GM18502 (cell line): ENCODE results near the gene FLT1.

Experiments used
- ATAC-seq: cut with Tn5 transposase; IDR thresholded peaks from one replicate; pipeline ENCODE4 v1.9.1; 2021; ENCODE audit warnings: mild to moderate bottlenecking; ENCODE audit not compliant: unreplicated experiment, poor library complexity

Gene FLT1, protein sequence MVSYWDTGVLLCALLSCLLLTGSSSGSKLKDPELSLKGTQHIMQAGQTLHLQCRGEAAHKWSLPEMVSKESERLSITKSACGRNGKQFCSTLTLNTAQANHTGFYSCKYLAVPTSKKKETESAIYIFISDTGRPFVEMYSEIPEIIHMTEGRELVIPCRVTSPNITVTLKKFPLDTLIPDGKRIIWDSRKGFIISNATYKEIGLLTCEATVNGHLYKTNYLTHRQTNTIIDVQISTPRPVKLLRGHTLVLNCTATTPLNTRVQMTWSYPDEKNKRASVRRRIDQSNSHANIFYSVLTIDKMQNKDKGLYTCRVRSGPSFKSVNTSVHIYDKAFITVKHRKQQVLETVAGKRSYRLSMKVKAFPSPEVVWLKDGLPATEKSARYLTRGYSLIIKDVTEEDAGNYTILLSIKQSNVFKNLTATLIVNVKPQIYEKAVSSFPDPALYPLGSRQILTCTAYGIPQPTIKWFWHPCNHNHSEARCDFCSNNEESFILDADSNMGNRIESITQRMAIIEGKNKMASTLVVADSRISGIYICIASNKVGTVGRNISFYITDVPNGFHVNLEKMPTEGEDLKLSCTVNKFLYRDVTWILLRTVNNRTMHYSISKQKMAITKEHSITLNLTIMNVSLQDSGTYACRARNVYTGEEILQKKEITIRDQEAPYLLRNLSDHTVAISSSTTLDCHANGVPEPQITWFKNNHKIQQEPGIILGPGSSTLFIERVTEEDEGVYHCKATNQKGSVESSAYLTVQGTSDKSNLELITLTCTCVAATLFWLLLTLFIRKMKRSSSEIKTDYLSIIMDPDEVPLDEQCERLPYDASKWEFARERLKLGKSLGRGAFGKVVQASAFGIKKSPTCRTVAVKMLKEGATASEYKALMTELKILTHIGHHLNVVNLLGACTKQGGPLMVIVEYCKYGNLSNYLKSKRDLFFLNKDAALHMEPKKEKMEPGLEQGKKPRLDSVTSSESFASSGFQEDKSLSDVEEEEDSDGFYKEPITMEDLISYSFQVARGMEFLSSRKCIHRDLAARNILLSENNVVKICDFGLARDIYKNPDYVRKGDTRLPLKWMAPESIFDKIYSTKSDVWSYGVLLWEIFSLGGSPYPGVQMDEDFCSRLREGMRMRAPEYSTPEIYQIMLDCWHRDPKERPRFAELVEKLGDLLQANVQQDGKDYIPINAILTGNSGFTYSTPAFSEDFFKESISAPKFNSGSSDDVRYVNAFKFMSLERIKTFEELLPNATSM (N-terminal part only)

GRCh38 chr13:28494778-28495537 is at the start of gene FLT1:
Gene FLT1 (minus strand): TSS chr13:28495128. CDS start chr13:28494843, 285 bp downstream.
- ATAC-seq = no peak

GRCh38 chr13:28544026-28544425 is 49.1 kb upstream of the FLT1 start:
- no peak for ATAC-seq

GRCh38 chr13:28542804-28543203 is 47.9 kb upstream of the FLT1 start:
- ATAC-seq = no peak

DNA sequence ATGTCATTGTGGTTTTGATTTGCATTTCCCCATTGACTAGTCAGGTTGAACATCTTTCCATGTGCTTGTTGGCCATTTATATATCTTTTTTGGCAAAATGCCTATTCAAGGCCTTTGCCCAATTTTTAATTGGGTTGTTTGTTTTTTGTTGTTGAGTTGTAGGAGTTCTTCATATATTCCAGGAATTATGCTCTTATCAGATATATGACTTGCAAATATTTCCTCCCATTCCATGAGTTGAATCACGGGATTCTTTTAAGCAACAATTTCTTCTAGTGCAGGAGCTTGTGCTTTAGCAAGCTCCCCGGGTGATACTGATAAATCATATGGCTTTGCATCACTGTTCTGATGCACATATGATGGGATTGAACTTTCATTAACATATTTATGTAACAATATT is 47.0 kb upstream of the FLT1 start:
- ATAC-seq = no peak

DNA sequence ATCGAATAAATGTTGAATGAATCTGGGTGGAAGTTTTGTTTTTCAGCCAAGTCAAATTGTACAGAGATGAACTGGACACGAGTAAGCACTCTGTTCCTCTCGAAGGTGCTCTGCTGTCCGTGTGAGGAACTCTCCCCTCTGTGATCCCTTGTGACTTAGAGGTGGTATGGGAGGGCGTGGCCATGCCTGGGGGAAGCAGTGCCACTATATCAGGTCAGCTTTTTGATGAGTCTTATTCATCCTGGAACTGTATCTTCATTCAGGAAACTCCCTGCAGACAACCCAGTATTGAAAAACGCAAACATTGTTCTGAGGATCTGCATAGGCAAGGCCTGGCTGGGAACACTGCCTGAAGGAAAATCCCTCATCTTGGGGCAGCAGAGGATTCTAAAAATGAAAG is 45.7 kb upstream of the FLT1 start:
- ATAC-seq = no peak

DNA sequence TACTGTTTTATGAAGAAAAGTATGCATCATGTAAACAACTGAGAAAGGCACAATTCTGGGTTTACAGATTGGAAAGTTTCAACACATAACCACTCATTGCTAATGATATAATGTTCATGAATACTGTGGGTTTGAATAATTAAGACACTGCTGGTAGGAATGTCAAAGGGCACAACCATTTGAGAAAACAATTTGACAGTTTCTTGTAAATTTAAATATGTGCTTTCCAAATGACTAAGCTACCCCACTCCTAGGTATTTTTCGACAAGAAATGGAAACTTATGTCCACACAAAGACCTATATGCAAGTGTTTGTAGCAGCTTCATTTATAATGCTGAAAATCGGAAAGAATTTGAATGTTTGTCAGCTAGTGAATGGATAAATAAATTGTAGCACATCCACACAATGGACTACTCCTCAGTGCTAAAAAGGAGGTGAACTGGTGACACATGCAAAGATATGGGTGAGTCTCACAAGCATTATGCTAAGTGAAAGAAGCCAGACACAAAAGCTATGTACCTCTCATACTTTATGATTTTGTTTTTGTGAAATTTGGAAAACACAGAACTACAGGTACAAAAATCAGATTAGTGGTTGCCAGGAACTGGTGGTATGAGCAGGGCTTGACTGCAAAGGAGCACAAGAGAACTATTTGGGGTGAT is 44.8 kb upstream of the FLT1 start:
- ATAC-seq = no peak

GRCh38 chr13:28538932-28539331 is 44.0 kb upstream of the FLT1 start:
- no peak for ATAC-seq

DNA sequence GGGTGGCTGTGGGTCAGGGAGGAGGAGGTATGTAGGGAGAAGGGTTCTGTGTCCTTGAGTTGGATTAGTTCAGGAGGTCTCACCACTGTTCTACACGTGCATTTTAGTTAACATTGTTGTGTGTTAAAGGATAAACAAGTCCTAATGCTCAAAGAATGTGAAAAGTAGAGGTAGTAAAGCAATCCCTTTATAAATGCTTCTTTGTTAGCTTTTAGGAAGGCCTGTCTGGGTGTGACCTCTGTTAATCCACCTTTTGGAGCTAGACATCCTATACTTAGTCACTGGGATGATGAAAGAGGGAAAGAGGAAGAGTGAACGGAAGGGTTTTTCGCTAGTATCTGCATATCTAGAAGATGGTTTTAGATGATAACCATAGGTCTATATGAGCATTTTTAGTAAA is 42.2 kb upstream of the FLT1 start:
- ATAC-seq = no peak

DNA sequence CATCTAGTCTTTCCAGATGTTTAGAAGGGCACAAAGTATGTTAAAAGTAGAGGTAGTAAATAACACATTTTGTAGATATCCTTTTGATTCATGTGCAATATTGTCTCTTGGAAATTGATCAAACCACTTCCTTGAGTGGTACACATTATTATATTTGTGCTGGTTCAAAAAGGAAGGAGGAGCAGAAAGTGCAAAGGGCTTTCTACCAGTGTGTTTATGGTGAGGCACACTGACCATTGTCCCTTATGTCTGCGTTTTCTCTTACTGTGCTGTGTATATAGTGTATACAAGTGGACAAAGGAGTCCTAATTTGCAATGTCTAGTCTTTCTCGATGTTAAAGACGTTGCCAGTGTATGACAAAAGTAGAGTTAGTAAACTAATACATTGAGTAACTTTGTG is 41.4 kb upstream of the FLT1 start:
- ATAC-seq = no peak

DNA sequence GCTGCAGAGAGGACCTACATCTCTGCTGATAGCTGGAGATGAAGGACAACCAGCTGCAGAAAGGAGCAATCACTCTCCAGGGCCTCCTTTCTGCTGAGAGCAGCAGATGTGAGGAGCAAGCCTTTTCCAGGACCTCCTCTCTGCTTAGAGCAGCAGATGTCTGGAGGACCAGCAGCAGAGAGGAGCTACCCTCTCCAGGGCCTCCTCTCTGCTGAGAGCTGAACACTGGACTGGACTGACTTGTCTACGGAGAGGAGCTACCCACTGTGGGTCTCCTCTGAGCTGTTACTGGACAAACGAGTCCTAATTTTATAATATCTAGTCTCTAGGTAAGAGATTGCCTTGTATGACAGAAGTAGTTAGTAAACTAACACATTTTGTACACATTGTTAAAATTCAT is 40.8 kb upstream of the FLT1 start:
- no peak for ATAC-seq

GRCh38 chr13:28534801-28535200 is 39.9 kb upstream of the FLT1 start:
- ATAC-seq = no peak

DNA sequence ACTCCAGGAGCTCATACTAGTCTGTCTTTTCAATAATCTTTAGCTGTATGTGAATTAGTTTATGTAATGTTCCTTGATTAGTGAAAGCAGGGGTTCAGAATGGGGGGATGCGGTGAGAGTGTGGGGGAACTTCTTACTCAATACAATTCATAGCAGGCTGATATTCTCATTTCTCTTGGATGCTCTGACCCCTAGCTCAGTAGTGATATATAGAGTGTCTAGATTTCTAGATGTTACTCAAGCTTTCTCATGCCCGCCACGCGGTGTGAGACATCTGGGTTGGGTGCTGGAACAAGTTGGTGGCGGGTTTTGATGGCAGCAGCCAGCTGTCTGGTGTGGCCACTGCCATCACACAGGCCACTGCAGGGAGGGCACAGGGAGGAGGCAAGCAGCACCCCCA is 39.3 kb upstream of the FLT1 start:
- no peak for ATAC-seq

GRCh38 chr13:28533441-28534166 is 38.7 kb upstream of the FLT1 start:
- no peak for ATAC-seq

DNA sequence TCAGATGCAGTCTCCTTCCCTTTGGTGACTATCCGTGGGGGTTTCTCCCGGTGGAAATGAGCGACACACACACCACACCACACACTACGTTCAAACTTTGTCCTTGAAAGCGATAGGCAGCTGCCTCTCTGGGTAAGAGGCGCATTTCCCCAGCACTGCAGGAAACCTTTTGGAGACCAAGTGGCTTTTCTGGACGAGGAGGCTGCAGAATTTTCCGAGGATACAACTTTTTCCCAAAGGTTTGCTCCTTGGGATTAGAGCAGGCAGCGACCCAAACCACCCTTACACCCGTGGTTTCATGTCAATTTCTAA is 38.2 kb upstream of the FLT1 start:
- no peak for ATAC-seq

DNA sequence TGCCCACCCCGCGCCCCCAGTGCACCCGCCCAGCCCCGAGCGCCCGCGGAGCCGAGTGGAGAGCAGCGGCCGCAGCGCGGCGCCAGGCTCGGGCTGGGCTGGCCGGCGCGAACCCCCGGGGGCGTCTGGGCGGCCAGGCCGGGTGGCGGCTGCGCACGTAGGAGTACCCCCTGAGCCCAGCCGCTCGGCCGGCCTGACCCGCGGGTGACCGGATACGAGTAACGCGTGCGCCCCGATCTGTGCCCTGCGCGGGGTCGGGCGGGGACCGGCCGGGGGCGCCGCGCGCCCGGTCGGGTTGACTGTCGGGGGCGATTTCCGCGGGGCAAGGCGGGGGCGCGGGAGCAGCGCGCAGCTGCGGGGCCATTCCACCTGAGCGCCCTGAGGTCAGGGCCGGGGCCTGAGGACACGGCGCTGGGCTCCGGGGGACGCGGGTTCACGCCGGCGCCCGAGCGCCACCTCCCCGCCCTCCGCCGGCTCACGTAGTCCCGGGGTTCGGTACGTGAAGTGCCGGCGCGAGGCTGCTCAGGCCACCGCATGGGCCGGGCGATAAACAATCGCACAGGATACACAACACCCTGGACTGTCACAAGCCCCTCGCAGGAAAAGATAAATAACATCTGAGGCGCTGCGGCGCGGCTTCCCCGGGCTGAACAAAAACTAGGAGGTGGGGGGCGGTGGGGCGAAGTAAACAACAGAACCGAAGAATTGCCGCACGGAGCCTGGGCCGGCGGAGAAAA is 37.6 kb upstream of the FLT1 start:
- no peak for ATAC-seq

DNA sequence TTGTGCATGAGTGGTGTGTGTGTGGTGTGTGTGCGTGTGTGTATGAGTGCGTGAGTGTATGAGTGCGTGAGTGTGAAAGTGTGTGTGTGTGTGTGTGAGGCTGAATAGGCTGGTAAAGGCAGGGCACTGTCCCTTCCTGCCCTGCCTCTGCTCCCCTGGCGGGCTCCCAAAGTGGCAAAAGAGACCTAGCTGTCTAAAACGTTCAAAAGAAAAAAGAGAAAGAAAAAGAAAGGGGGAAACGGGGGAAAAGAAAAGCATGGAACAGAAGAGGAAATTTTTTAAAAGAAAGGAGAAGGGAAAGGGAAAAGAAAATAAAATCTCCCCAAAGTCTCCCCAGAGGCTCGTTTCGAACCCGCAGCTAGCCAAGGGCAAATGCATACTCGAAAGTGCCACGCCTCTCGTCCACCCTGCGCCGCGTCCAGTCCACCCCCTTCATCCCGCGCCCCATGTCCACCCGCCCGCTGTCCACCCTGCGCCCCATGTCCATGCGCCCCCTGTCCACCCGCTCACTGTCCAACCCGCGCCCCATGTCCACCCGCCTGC is 37.0 kb upstream of the FLT1 start:
- ATAC-seq = no peak

DNA sequence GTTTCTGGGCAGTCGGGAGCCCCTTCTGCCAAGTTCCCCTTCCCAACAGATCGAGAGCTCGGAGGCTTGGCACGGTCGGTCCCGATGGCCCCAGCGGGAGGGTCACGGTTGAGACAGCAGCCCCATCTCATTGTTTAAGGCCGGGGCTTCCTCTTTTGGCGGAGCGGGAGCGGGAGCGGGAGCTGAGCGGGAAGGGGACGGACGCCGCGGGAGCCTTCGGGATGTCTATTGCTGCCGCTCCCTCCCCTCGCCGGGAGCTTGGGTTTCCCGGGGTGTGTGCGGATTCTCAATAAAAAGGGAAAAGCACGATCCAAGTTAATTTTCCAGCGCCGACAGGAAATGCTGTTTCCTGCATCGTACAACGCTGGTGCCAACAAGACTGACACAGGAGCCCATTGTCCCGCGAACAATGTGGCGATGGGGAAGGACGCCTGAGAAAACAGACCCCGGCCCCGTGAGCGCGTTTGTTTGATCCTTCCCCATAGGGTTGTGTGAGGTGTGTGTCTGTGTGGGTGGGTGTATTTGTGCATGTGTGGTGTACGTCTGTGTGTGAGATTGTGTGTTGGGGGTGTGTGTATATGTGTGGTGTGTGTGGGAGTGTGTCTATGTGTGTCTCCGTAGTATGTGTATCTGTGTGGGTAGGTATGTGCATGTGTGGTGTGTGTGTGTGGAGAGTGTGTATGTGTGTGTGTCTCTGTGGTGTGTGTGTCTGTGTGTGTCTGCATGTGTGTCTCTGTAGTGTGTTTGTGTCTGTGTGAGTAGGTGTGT is 36.3 kb upstream of the FLT1 start:
- no peak for ATAC-seq

DNA sequence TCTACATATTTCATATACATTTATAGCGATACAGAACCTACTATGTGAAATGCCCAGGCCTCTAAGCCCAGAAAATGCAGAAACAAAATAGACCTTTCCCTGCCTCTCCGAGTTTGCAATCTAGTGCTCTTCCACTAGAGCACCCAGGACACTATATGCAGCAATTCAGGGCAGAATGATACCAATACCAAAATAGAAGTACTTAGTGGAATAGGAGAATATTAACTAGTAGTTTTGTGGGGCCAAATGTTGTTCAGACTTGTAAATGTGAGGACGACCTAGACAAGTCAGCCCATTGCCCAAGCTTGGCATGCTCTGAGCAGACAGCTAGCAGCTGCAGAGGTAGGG is 35.8 kb upstream of the FLT1 start:
- ATAC-seq = no peak
